NCI-H460 (cell line): ENCODE results near the gene GRK5. TPM values are rescaled to one million over a fixed set of nuclear protein-coding genes. Genes with fewer than 3 reads are reported as not detected.
"Not testable (repeated sequence)": the region's sequence is repeated elsewhere in the genome, so short reads cannot be mapped to it uniquely, and the experiment has no call there.

Source experiments
- DNase-seq: peaks from one replicate; pipeline ENCODE4 v3.0.0-alpha.2; 2016; ENCODE audit warnings: low read depth; ENCODE audit errors: extremely low read depth
- total RNA-seq: library from RNA; depleted of rRNA; stranded (reverse); fragments of >200 nt; shearing (Covaris generic); gene quantifications from 2 replicates; pipeline ENCODE4 v1.2.3, GENCODE V29; 2014

The GRK5 gene
- total RNA-seq, 1 experiment from 2014 or later: 0.79 TPM

DNA sequence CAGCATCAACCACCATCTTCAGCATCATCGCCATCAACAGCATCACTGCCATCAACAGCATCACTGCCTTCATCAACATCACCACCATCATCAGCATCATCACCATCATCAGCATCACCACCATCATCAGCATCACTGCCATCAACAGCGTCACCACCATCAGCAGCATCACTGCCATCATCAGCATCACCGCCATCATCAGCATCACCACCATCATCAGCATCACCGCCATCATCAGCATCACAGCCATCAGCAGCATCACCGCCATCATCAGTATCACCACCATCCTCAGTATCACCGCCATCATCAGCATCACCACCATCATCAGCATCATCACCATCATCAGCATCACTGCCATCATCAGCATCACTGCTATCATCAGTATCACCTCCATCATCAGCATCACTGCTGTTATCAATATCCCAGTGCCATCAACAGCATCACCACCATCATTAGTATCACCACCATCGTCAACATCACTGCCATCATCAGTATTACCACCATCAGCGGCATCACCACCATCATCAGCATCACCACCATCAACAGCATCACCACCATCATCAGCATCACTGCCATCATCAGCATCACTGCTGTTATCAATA, 220.0 kb downstream of the GRK5 start:
- no peak for DNase-seq

DNA sequence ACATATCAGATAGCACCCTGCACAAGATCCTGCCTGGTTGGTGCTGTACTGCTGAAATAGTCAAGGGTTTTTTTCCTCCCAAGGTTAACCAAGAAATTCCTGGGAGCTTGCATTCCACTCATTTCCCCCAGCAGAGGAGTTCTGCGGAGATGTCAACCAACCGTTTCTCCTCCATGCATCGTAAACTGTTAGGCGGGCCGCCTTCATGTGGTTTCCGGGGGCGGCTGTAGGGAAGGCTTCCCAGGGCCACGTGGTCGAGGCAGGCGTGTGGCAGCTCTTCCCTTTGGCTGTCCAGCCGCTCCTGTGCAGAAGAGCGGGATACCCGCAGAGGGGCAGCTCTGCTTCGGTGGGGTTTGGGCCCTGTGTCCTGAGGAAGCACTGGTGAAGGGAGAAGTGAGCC, 221.4 kb downstream of the GRK5 start:
- DNase-seq: no peak

DNA sequence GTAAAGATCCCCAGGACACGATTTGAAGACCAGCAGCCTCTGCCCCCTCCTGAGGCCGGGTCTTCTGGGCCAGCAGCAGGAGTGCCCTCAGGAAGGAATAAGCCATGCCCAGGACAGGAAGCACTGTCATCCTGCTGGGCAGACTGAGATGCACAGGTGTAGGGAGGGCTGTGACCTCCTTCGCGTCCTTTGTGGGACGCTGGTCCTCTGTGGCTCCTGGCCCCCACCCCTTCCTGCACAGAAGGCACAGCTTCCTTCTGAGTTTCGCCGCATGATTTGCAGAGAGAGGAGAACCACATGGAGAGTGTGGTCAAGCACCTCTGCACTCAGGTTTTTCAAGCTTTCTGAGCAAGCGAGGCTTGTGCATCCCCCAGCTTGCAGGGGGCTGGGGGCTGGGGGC, 222.4 kb downstream of the GRK5 start:
- no peak for DNase-seq

DNA sequence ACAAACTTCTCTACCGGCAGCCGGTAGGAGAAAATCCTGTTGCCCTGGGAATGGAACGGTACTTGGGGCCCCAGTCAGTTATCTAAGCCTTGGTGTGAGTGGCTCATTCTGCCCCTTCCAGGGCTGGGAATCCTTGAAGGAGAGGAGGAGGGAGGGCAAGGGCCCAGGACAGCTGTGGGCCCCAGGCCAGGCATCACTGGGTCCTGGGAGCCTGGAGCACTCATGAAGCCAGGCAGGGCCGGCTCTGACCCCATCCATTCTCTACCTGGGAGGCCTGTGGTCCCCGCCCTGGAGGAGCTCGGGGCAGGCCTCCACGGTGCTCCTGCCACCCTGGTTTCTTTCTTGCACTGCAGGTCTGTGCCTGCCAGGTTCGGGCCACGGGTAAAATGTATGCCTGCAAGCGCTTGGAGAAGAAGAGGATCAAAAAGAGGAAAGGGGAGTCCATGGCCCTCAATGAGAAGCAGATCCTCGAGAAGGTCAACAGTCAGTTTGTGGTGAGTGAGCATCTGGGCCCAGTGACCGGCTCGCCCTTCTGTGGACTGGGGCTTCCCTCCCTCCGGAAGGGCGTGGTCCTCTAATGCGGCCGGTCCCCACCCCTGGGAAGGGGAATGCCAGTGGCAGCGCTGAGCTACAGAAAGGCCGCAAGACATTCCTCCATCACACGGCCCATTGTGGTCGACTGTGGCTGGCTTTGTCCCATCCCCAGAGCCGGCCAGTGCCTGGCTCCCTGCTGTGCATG, 223.8 kb downstream of the GRK5 start:
- DNase-seq: no peak

DNA sequence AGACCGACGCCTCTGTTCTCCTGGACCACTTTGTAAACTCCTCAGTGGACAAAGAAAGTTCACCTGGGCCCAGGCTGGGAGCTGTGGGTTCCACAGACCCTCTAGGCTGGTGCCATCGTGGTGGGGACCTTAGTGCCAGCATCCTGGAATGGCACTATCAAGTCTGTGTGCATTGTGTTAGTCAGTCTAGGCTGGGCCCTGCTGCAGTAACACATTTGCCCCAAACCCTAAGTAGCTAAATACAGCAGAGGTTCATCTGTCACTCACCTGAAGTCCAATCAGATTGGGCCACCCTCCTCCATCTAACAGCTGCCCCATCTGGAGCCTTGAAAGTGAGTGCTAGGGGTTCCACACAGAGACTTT, 224.4 kb downstream of the GRK5 start:
- no peak for DNase-seq

DNA sequence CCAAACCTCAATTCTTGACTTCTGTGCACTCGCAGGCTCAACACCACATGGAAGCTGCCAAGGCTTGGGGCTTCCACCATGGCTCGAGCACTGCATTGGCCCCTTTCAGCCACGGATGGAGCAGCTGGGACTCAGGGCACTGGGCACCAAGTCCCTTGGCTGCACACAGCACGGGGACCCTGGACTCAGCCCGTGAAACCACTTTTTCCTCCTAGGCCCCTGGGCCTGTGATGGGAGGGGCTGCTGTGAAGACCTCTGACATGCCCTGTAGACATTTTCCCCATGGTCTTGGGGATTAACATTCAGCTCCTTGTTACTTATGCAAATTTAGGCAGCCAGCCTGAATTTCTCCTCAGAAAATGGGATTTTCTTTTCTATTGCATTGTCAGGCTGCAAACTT, 227.6 kb downstream of the GRK5 start:
- not testable (repeated sequence) for DNase-seq

DNA sequence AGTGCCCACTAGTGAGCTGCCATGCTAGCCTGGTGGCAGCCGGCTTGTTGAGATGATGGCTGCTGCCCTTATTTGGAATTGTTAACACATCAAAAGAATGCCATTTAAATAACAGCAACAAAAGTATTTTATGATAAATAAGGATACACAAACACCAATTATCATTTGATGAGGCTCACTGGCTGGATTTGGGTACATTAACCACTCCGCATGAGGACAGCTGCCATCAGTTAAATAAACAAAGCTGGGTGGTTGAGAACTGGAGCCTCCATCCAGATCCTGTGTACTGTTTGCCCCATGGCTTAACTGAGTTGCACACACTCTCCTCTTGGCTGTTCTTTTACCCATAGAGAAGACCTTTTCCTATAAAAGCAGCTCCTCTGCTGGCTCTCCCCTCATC, 231.3 kb downstream of the GRK5 start:
- DNase-seq: no peak

DNA sequence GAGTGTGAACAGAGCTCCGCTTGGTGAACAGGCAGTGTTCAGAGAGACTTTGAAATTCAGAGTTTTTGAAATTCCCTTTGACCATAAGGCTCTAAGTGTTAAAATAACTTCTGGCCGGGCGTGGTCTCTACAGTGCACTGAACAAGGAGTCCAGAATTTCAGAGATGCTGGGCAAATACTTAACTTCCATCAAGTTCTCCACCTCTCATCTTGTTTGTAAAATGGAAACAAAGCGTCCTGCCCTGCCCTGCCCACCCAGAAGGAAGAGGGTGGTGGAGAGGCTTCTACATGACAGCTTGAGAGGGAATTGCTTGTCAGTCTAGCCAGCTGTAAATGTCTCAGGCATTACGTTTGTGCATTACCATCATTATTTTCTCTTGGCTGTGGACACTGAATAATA, 232.6 kb downstream of the GRK5 start:
- no peak for DNase-seq

DNA sequence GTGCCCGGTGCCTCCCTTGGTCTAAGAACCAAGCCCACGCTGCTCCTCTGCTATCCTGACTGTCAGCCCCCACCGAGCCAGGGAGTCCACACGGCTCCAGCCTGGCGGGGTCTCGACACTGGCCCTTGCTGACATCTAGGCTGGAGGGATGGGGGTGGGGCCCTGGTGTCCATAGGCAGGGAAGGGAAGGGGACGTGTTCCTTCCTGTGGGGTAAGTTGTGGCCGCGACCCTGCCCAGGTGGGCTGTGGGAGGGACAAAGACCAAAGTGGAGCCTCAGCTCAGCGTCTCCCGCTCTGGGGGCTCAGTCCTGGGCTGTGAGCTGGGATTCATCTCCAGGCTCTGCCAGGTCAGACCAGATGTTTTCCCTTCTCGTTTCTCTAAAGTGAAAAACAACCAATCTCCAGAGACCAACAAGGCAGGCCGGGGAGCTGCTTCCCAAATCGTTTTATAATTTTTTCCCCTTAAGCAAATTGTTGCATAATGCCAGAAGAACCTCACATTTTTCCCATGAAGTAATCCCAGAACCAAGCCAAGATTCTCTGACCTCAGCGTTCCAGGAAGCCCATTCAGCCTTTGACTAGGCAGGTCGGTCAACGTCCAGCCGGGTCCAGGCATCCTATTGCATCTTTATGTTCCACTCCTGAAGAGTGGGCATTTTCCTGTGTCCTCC, 233.9 kb downstream of the GRK5 start:
- DNase-seq: no peak

DNA sequence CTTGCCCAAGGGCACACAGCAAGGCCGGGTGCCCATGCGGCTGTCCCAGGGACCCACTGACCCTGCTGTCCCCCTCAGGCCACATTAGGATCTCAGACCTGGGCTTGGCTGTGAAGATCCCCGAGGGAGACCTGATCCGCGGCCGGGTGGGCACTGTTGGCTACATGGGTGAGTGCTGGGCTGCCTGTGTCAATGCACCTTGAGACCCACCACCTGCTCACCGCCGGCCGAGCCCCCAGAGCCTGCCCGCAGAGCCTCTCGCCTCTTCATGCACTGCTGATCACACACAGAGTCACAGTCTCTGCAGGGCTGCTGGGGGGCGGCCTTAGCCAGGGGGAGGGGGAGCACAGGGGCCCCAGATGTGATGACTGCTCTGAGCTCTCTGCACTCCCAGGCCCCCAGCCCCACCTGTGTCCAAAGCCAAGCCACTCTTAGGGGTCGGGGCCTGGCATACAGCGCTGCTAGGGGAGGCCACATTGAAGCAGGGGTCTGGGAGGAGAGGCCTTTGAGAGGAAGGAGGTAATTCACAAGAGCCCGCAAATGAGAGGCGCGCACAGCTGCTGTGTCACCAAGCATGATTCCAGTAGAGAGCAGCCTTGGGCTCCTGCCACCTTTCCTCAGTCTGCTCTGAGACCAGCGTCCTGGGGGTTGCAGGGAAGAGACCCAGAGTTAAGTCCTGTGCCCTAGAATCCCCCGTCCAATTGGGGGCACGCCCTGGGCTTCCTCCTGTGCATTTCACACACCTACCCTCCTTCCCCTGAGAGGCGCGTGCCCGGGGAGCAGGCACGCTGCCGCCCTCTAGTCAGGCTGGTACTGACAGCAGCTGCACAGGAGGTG, 234.8 kb downstream of the GRK5 start:
- no peak for DNase-seq

DNA sequence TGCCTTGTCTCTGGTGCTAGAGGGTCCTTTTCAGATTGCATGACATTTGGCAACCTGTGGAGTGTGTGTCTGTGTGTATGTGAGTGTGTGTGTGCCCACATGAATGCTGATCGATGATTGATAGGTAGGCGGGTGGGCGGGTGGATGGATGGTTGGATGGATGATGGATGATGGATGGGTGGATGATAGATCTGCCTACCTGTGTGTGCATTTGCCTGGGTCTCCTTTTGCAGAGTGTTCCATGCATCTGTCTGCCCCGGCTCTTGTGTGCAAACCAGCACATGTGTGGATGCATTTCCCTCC, 235.3 kb downstream of the GRK5 start:
- DNase-seq: no peak

DNA sequence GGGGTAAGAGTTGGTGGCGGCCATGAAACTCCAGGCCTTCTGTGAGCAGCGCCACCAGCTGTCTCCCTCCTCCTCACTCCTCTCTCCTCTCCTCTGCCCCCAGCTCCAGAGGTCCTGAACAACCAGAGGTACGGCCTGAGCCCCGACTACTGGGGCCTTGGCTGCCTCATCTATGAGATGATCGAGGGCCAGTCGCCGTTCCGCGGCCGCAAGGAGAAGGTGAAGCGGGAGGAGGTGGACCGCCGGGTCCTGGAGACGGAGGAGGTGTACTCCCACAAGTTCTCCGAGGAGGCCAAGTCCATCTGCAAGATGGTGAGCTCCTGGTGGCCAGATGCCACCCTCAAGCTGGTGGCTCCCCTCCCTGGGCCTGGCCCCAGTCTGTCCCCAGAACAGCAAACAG, 236.1 kb downstream of the GRK5 start:
- no peak for DNase-seq

DNA sequence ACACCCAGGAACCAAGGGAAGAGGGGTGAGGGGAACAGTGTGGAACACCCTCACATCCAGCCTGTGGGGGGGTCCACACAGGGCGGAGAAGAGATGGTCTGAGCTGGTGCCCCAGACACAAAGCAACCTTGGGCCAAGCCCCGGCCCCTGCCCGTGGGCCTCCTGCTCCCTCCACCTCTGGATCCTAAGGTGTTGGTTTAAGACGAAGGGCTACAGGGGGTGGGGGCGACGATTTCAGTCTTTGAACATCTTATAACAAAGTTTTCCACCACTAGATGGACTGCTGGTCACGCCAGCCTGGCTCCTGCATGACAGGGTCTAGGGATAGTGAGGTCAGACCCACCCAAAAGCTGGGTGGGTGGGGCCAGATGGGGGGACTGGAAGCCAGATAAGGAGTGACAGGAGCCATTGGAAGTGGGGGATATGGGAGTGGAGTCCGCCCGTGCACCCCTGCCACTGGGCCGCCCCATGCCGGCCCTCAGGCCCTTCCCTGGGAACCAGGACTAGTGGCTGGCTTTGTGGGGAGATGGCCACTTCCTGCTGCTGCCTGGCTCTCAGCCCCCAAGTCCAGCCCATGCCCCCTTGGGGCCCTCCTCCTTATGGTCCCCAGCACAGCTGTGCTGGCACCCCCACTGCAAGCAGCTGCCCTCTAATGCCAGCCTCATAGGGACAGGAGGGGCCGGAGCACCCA, 236.7 kb downstream of the GRK5 start:
- DNase-seq: no peak

DNA sequence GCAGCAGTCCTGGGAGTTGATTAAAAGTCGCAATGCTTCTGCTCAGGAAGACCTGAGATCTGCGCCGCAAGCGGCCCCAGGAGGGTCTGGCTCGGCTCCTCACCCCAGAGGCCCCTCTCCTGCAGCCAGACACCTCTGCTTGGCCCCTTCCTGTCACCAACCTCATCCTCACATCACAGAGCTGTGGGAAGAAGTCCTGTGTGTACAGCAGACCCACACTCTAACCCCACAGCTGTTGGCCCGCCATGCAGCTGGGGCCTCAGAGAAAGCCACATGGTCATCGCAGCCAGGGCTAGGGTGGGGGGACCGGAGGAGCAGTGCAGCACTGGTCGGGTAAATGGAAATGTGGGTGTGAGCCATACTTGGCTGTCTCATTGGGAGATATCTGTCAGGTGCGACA, 237.5 kb downstream of the GRK5 start:
- no peak for DNase-seq

DNA sequence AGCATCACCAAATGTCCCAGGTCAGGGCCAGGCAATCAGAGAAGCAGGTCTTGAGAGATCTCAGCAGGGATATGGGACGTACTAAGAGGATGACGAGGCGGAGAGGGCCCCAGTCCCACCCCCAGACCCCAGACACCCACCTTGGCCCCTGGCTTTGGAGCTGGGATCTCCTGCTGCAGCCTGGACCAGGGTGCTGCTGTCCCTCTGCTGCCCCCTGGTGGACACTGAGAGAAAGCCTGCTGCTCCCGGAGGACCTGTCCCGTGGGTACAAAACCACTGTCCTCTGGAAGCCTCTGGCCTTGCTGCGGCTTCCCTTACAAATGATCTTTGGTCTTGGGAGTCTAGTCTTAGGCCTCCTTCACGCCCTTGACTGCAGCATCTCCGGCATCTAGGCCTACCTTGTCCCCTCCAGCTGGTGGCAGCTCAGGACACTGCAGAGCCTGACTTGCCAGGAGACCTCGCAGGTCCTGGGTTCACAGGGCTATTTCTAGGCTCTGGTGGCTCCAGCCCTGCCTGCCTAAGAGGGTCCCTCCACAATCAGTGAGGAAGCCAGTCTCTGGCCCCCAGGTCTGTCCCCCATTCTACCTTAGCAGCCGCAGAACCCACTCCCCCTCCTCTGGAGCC, 238.1 kb downstream of the GRK5 start:
- peak; percentile 77 for DNase-seq

DNA sequence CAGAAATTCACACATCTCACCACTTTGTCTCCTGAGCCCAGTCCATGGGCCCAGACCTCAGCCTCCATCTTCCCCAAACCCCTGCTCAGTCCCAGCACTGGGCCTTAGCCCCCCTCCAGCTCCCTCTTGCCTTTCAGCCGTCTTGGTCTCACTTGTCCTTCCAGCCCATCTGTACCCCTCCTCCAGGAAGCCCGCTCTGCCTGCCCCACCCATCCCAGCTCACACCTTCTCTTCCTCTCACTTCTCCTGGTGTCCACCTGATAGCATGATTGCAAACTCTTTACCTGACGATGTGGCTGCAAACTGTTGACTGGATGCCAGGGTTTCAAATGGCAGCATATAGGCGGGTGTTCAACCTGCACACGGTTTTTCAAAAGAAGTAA, 238.6 kb downstream of the GRK5 start:
- DNase-seq: no peak

DNA sequence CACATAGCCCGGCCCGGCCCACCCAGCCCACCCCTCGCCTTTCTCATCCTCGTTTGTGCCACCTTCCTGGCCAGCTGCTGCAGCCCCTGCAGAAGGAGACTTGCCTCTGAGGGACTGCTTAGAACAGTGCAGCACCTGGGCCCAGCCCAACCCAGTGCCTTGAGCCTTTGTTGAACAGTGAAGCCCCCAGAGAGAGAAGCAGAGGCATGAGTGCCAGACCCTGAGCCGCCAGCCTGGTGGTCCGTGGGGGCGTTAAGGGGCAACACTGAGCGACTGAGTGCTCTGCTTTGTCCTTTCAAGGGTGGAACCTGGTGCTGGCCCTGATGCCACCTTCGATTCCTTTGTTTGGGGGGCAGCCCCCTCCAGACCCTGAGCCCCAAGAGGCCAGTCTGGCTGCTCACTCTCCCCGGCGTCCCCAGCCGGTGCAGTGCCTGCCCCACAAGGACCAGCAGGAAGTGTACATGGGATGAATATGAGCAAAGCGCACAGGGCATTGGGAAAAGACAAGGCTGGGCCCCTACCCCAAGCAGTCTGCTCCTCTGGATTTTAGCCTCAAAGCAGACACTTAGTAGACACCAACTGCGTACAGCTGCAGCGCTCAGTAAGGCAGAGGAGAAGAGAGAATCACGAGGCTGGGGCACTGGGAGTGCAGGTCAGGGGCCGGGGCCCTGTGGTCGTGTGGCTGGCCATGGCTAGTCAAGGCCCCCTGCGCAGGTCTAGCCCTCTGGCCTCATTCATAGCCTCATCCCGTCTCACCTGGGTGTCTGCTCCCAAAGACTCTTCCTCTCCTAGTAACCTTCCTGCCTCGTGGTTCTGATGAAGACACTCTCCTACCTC, 239.3 kb downstream of the GRK5 start:
- DNase-seq: no peak

DNA sequence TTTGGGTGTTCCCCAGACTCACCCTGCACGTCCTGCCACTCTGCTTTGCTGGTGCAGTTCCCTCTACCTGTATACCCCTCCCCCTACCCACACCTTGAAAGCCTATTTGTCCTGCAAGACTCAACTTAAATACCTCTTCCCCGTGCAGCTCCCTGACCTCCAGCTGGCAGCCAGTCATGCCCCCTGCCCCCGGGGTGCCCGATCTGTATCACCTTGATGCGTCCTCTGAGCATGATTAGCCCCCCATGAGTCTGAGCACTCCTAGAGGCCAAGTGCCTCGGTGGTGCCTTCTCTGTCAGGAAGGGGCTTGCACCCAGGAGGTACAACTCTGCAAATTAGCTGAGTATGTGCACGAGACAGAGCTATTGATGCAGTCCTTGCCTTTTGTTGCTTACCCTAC, 240.1 kb downstream of the GRK5 start:
- no peak for DNase-seq

DNA sequence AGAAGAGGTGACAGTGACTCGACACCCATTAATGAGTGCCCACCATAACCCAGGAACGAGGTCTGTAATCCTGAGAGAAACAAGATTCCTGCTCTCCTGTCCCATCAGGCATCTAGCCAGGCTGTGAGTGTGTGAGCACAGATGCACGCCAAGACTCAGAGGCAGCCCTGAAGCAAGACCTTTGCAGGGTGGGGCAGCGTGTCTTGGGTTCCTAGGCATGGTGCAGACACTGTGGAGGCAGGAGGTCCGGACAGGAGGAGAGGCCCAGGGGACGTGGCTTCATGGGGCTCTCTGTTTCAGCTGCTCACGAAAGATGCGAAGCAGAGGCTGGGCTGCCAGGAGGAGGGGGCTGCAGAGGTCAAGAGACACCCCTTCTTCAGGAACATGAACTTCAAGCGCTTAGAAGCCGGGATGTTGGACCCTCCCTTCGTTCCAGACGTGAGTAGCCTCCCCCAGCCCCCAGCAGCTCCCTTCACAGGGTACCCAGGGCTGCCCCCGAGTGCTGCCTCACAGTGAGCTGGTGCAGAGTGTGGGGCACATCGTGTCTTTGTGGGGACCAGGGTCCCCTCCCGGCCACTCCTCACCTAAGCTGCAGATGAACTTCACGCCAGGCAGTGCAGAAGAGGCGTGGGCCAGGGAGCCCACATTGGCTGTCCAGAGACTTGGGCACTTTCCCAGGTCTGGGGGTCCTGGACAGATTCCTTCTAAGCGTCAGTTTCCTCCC, 240.6 kb downstream of the GRK5 start:
- no peak for DNase-seq
